OCI-LY1 (cell line): ENCODE results near the gene TCP11.

Experiments
- H2AFZ ChIP-seq: fragments of 200-600 bp; sonication (generic), shearing (Covaris generic); 2 replicates; pipeline ENCODE4 v1.6.0; 2014; ENCODE audit warnings: antibody characterized with exemption, mild to moderate bottlenecking, low read length
- H3F3A ChIP-seq: fragments of 200-600 bp; sonication (generic), shearing (Covaris generic); 2 replicates; pipeline ENCODE4 v1.6.0; 2014; ENCODE audit warnings: mild to moderate bottlenecking, antibody characterized with exemption, low read length, moderate library complexity; ENCODE audit not compliant: insufficient read depth
- H3K27ac ChIP-seq: fragments of 200-600 bp; sonication (generic); 2 replicates; pipeline ENCODE4 v1.5.1; 2014; ENCODE audit warnings: low read length, mixed run types, mild to moderate bottlenecking, low read depth; ENCODE audit not compliant: poor library complexity, severe bottlenecking
- H3K27me3 ChIP-seq: fragments of 200-600 bp; sonication (generic); 2 replicates; pipeline ENCODE4 v1.6.0; 2014; ENCODE audit warnings: antibody characterized with exemption, mild to moderate bottlenecking, low read length, moderate library complexity; ENCODE audit not compliant: insufficient read depth
- H3K36me3 ChIP-seq: fragments of 200-600 bp; sonication (generic); 2 replicates; pipeline ENCODE4 v1.6.1; 2014; ENCODE audit warnings: mild to moderate bottlenecking, antibody characterized with exemption, low read length, moderate library complexity, mixed read lengths; ENCODE audit not compliant: insufficient read depth
- H3K4me1 ChIP-seq: fragments of 200-600 bp; sonication (generic); 2 replicates; pipeline ENCODE4 v1.5.1; 2014; ENCODE audit warnings: mild to moderate bottlenecking, low read length, moderate library complexity; ENCODE audit not compliant: insufficient read depth, severe bottlenecking
- H3K4me2 ChIP-seq: fragments of 200-600 bp; sonication (generic), shearing (Covaris generic); 2 replicates; pipeline ENCODE4 v1.6.1; 2014; ENCODE audit warnings: low read length
- H3K4me3 ChIP-seq: fragments of 200-600 bp; sonication (generic); 2 replicates; pipeline ENCODE4 v1.5.1; 2014; ENCODE audit warnings: low read length, low read depth, mild to moderate bottlenecking, mixed read lengths; ENCODE audit not compliant: poor library complexity, severe bottlenecking
- H3K79me2 ChIP-seq: fragments of 200-600 bp; shearing (Covaris generic); 2 replicates; pipeline ENCODE4 v1.6.1; 2016; ENCODE audit warnings: mixed run types, low read length, mixed read lengths; ENCODE audit not compliant: insufficient read depth
- H3K9ac ChIP-seq: fragments of 200-600 bp; sonication (generic), shearing (Covaris generic); 2 replicates; pipeline ENCODE4 v1.6.1; 2014; ENCODE audit warnings: mild to moderate bottlenecking, low read length, mixed read lengths
- H3K9me2 ChIP-seq: fragments of 200-600 bp; sonication (generic), shearing (Covaris generic); 2 replicates; pipeline ENCODE4 v1.6.1; 2014; ENCODE audit warnings: low read depth, mild to moderate bottlenecking, low read length, mixed read lengths
- H3K9me3 ChIP-seq: fragments of 200-600 bp; shearing (Covaris generic); 2 replicates; pipeline ENCODE4 v1.6.1; 2014; ENCODE audit warnings: low read length, mixed read lengths
- H4K20me1 ChIP-seq: fragments of 200-600 bp; sonication (generic), shearing (Covaris generic); 2 replicates; pipeline ENCODE4 v1.6.0; 2016; ENCODE audit warnings: mild to moderate bottlenecking, low read length; ENCODE audit not compliant: insufficient read depth
- EZH2 ChIP-seq: fragments of 200-600 bp; sonication (generic), shearing (Covaris generic); IDR thresholded peaks from 2 replicates; pipeline ENCODE4 v1.8.0; 2017; ENCODE audit warnings: borderline replicate concordance, mixed run types, mild to moderate bottlenecking, antibody characterized with exemption, low read length, moderate library complexity, mixed read lengths
- TF ChIP-seq, protein P1 (sequence below): fragments of 200-600 bp; sonication (generic), shearing (Covaris generic); IDR thresholded peaks from 2 replicates; pipeline ENCODE4 v1.5.1; 2017; ENCODE audit warnings: mild to moderate bottlenecking, antibody characterized with exemption, low read length, moderate library complexity, mixed read lengths

TCP11 gene

DNA sequence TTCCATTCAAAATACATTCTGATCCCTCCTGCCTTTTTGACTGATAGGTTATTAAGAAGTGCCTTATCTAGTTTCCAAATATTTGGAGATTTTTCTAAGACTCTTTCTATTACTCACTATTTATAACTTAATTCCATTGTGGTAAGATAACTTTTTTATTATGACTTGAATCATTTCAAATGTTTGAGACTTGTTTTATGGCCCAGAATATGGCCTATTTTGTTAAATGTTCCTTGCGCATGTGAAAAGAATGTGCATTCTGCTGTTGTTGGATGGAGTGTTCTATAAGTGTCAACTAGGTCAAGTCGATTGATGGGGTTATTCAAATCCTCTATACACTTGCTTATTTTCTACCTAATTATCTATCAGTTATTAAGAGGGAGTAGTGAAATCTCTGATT, 13.1 kb upstream of the TCP11 start:
- Histone ChIP-seq H3K9me2 (no peaks in the 10 kb centered on the region), H4K20me1 (no peaks in the 10 kb centered on the region), H3K27ac (no peak overlapping the region), H3F3A (no peaks in the 10 kb centered on the region), H3K36me3 (no peaks in the 10 kb centered on the region), H3K4me2 (no peak overlapping the region), H3K9me3 (no peaks in the 10 kb centered on the region), H3K9ac (no peak overlapping the region), H3K79me2 (no peaks in the 10 kb centered on the region), H3K4me3 (no peak overlapping the region), H2AFZ (no peak overlapping the region), H3K4me1 (no peaks in the 10 kb centered on the region), H3K27me3 (0 out of 2 replicates have a peak, but pooled peaks cover 10% of the 10 kb centered on the region)
- TF ChIP-seq EZH2 = no peak
- TF ChIP-seq, protein P1, sequence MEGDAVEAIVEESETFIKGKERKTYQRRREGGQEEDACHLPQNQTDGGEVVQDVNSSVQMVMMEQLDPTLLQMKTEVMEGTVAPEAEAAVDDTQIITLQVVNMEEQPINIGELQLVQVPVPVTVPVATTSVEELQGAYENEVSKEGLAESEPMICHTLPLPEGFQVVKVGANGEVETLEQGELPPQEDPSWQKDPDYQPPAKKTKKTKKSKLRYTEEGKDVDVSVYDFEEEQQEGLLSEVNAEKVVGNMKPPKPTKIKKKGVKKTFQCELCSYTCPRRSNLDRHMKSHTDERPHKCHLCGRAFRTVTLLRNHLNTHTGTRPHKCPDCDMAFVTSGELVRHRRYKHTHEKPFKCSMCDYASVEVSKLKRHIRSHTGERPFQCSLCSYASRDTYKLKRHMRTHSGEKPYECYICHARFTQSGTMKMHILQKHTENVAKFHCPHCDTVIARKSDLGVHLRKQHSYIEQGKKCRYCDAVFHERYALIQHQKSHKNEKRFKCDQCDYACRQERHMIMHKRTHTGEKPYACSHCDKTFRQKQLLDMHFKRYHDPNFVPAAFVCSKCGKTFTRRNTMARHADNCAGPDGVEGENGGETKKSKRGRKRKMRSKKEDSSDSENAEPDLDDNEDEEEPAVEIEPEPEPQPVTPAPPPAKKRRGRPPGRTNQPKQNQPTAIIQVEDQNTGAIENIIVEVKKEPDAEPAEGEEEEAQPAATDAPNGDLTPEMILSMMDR = no peak

GRCh38 chr6:35152067-35152707, 11.0 kb upstream of the TCP11 start:
- 0 out of 2 replicates have a peak, but pooled peaks cover 10% of the 10 kb centered on the region for H3K27me3 ChIP-seq
- H3K9me2 ChIP-seq = no peaks in the 10 kb centered on the region
- H3K27ac ChIP-seq = no peak overlapping the region
- H3K36me3 ChIP-seq = no peaks in the 10 kb centered on the region
- no peaks in the 10 kb centered on the region for H3K4me1 ChIP-seq
- H4K20me1 ChIP-seq = no peaks in the 10 kb centered on the region
- H2AFZ ChIP-seq = no peak overlapping the region
- H3K4me2 ChIP-seq = no peak overlapping the region
- H3K79me2 ChIP-seq = no peaks in the 10 kb centered on the region
- no peak overlapping the region for H3K9ac ChIP-seq
- no peak overlapping the region for H3K4me3 ChIP-seq
- no peaks in the 10 kb centered on the region for H3F3A ChIP-seq
- TF ChIP-seq EZH2 = no peak
- TF ChIP-seq, protein P1 = no peak
- H3K9me3 ChIP-seq = no peaks in the 10 kb centered on the region

- no peak for TF ChIP-seq EZH2
- TF ChIP-seq, protein P1 = no peak
- Histone ChIP-seq H4K20me1 (no peaks in the 10 kb centered on the region), H2AFZ (no peak overlapping the region), H3K9me2 (no peaks in the 10 kb centered on the region), H3K9me3 (no peaks in the 10 kb centered on the region), H3K79me2 (no peaks in the 10 kb centered on the region), H3K4me3 (no peak overlapping the region), H3K4me2 (no peak overlapping the region), H3K4me1 (no peaks in the 10 kb centered on the region), H3K36me3 (no peaks in the 10 kb centered on the region), H3K9ac (no peak overlapping the region), H3K27ac (no peak overlapping the region), H3K27me3 (0 out of 2 replicates have a peak, but pooled peaks cover 10% of the 10 kb centered on the region), H3F3A (no peaks in the 10 kb centered on the region)
These were observed 10.3 kb upstream of the TCP11 start for GRCh38 chr6:35151466-35151865.
